HG02588 (cell line): Measurements from ENCODE around the gene LPP.
A peak's percentile ranks its signal among the peaks of the same experiment; 100 is the strongest.
"Not testable (repeated sequence)": the region's sequence is repeated elsewhere in the genome, so short reads cannot be mapped to it uniquely, and the experiment has no call there.

Source experiments
- ATAC-seq: cut with Tn5 transposase; IDR thresholded peaks from one replicate; pipeline ENCODE4 v1.9.1; 2021; ENCODE audit warnings: mild to moderate bottlenecking, moderate library complexity; ENCODE audit not compliant: unreplicated experiment

LPP gene

GRCh38 chr3:188154014-188154808 is at the start of gene LPP:
Gene LPP (plus strand): TSS chr3:188154157. CDS start chr3:188406121, 251,964 bp downstream.
- ATAC-seq = peak; percentile 83

GRCh38 chr3:188106006-188106405 is 48.0 kb upstream of the LPP start:
- no peak for ATAC-seq

GRCh38 chr3:188106454-188106853 is 47.5 kb upstream of the LPP start:
- no peak for ATAC-seq

- no peak for ATAC-seq
Measured at GRCh38 chr3:188106887-188107830, 46.8 kb upstream of the LPP start.

GRCh38 chr3:188108703-188109412 is 45.1 kb upstream of the LPP start:
- no peak for ATAC-seq

- no peak for ATAC-seq
Measured at GRCh38 chr3:188111002-188111584, 42.9 kb upstream of the LPP start.

- ATAC-seq = no peak
Measured at GRCh38 chr3:188113756-188114155, 40.2 kb upstream of the LPP start.

- ATAC-seq = no peak
Measured at GRCh38 chr3:188119846-188120245, 34.1 kb upstream of the LPP start.

- ATAC-seq = no peak
Measured at GRCh38 chr3:188122571-188123169, 31.3 kb upstream of the LPP start.

GRCh38 chr3:188123170-188123905 is 30.6 kb upstream of the LPP start:
- ATAC-seq = no peak

- no peak for ATAC-seq
Measured at GRCh38 chr3:188124184-188124583, 29.8 kb upstream of the LPP start.

GRCh38 chr3:188125076-188125475 is 28.9 kb upstream of the LPP start:
- ATAC-seq = no peak

- ATAC-seq = no peak
Measured at GRCh38 chr3:188126276-188126675, 27.7 kb upstream of the LPP start.

- no peak for ATAC-seq
Measured at GRCh38 chr3:188126934-188127333, 27.0 kb upstream of the LPP start.

GRCh38 chr3:188128905-188129304 is 25.1 kb upstream of the LPP start:
- ATAC-seq = no peak

- not testable (repeated sequence) for ATAC-seq
Measured at GRCh38 chr3:188131023-188131422, 22.9 kb upstream of the LPP start.

GRCh38 chr3:188133219-188133618 is 20.7 kb upstream of the LPP start:
- ATAC-seq = no peak

GRCh38 chr3:188133646-188134045 is 20.3 kb upstream of the LPP start:
- ATAC-seq = no peak

GRCh38 chr3:188134079-188134478 is 19.9 kb upstream of the LPP start:
- ATAC-seq = no peak

GRCh38 chr3:188134856-188135255 is 19.1 kb upstream of the LPP start:
- no peak for ATAC-seq
